CD8-positive, alpha-beta memory T cell (primary cell): ENCODE data around the gene OR13F1. TPM values are rescaled to one million over a fixed set of nuclear protein-coding genes. Genes with fewer than 3 reads are reported as not detected.

Experiments
- CTCF ChIA-PET: fragments of 350-600 bp; sonication (Branson Sonifier 250); formaldehyde crosslinking; loops from one replicate; lab custom pipeline; 2021; ENCODE audit warnings: antibody characterized with exemption; lab: Charles Lee
- POLR2A ChIA-PET: fragments of 350-600 bp; sonication (Branson Sonifier 250); formaldehyde crosslinking; loops from one replicate; lab custom pipeline; 2021; ENCODE audit warnings: antibody characterized with exemption; lab: Charles Lee
- DNase-seq, 5 donors: peaks; one replicate each; pipeline versions ENCODE4 v3.0.0 to v3.0.0-alpha.2; 2020 to 2022; ENCODE audit warnings: mixed read lengths in 1 of 5
- H3K27ac ChIP-seq: one replicate; pipeline ENCODE4 v1.7.0; 2013; ENCODE audit warnings: low read depth, mild to moderate bottlenecking, low read length, moderate library complexity
- H3K27me3 ChIP-seq: 2 replicates; pipeline ENCODE4 v1.7.0; 2013; ENCODE audit warnings: low read length, mild to moderate bottlenecking; ENCODE audit not compliant: insufficient read depth, poor library complexity, severe bottlenecking
- H3K36me3 ChIP-seq: 2 replicates; pipeline ENCODE4 v1.7.0; 2013; ENCODE audit warnings: mild to moderate bottlenecking, low read length, moderate library complexity; ENCODE audit not compliant: insufficient read depth
- H3K4me1 ChIP-seq: 2 replicates; pipeline ENCODE4 v1.7.0; 2013; ENCODE audit warnings: mild to moderate bottlenecking, low read length, moderate library complexity; ENCODE audit not compliant: insufficient read depth
- H3K4me3 ChIP-seq: 2 replicates; pipeline ENCODE4 v1.7.0; 2013; ENCODE audit warnings: mild to moderate bottlenecking, low read length
- H3K9me3 ChIP-seq: 2 replicates; pipeline ENCODE4 v1.7.0; 2013; ENCODE audit warnings: mild to moderate bottlenecking, low read length
- H3K27ac Mint-ChIP-seq, 8 donors: one replicate each; pipeline ENCODE4 v1.8.0; 2020 to 2021; ENCODE audit warnings: mixed read lengths in 8 of 8, mild to moderate bottlenecking in 6 of 8, inconsistent platforms in 3 of 8, moderate library complexity in 3 of 8
- H3K27me3 Mint-ChIP-seq, 2 donors: one replicate each; pipeline ENCODE4 v1.8.0; 2020 to 2021; ENCODE audit warnings: mixed read lengths in 2 of 2, mild to moderate bottlenecking in 1 of 2, moderate library complexity in 1 of 2
- H3K36me3 Mint-ChIP-seq, 3 donors: one replicate each; pipeline ENCODE4 v1.8.0; 2020 to 2021; ENCODE audit warnings: mixed read lengths in 3 of 3, inconsistent platforms in 1 of 3, mild to moderate bottlenecking in 1 of 3
- H3K4me1 Mint-ChIP-seq, 3 donors: one replicate each; pipeline ENCODE4 v1.8.0; 2020 to 2021; ENCODE audit warnings: mixed read lengths in 3 of 3, inconsistent platforms in 1 of 3, mild to moderate bottlenecking in 1 of 3
- H3K4me3 Mint-ChIP-seq, 7 donors: one replicate each; pipeline ENCODE4 v1.8.0; 2020 to 2021; ENCODE audit warnings: mixed read lengths in 7 of 7, mild to moderate bottlenecking in 6 of 7, moderate library complexity in 4 of 7, inconsistent platforms in 2 of 7
- H3K9me3 Mint-ChIP-seq, 5 donors: one replicate each; pipeline ENCODE4 v1.8.0; 2020 to 2022; ENCODE audit warnings: mixed read lengths in 5 of 5, mild to moderate bottlenecking in 3 of 5, moderate library complexity in 2 of 5, inconsistent platforms in 1 of 5
- polyA plus RNA-seq: library from polyadenylated mRNA; unstranded; fragments of 300-500 nt; fragmentation: Illumina TruSeq; gene quantifications from one replicate; pipeline ENCODE4 v1.2.3, GENCODE V29; 2021
- total RNA-seq, 2 experiments: library from RNA; stranded (reverse); gene quantifications; one replicate each; pipeline ENCODE4 v1.2.3, GENCODE V29; 2021

OR13F1 gene
- total RNA-seq (not detected), polyA plus RNA-seq (not detected)

GRCh38 chr9:104503963-104504362 is at the start of gene OR13F1:
OR13F1 (plus strand) TSS chr9:104504263; CDS start chr9:104504263, 0 bp downstream.
- H3K4me3 Mint-ChIP-seq, result no peak within 1 kb of the TSS
- Histone ChIP-seq H3K27me3 (no peaks in the 10 kb centered on the region), H3K9me3 (no peaks in the 10 kb centered on the region), H3K4me1 (no peaks in the 10 kb centered on the region), H3K36me3 (no peaks in the 10 kb centered on the region), H3K27ac (no peak within 1 kb of the TSS), H3K4me3 (no peak within 1 kb of the TSS)
- H3K4me1 Mint-ChIP-seq, result no peaks in the 10 kb centered on the region
- CTCF ChIA-PET, result no interaction called here
- H3K36me3 Mint-ChIP-seq, result no peaks in the 10 kb centered on the region
- no peak for DNase-seq
- POLR2A ChIA-PET, result no interaction called here
- peaks cover 0 to 2% (median 0%) of the 10 kb centered on the region in 5 donors for H3K9me3 Mint-ChIP-seq
- H3K27ac Mint-ChIP-seq, result peak within 1 kb of the TSS in 1 of 8 donors; percentile 70
- H3K27me3 Mint-ChIP-seq, result no peaks in the 10 kb centered on the region

GRCh38 chr9:104456831-104457230 is 47.2 kb upstream of the OR13F1 start:
- H3K27me3 Mint-ChIP-seq, result no peaks in the 10 kb centered on the region
- no peaks in the 10 kb centered on the region for H3K4me1 ChIP-seq
- no peak overlapping the region for H3K4me3 ChIP-seq
- POLR2A ChIA-PET, result no interaction called here
- no peak overlapping the region for H3K27ac Mint-ChIP-seq
- no peak for DNase-seq
- no peaks in the 10 kb centered on the region for H3K9me3 ChIP-seq
- H3K36me3 Mint-ChIP-seq, result no peaks in the 10 kb centered on the region
- H3K36me3 ChIP-seq, result no peaks in the 10 kb centered on the region
- H3K27ac ChIP-seq, result no peak overlapping the region
- no peak overlapping the region for H3K4me3 Mint-ChIP-seq
- no peaks in the 10 kb centered on the region for H3K4me1 Mint-ChIP-seq
- H3K27me3 ChIP-seq, result no peaks in the 10 kb centered on the region
- peaks cover 2 to 9% (median 4%) of the 10 kb centered on the region in 5 donors for H3K9me3 Mint-ChIP-seq
- CTCF ChIA-PET, result no interaction called here

DNA sequence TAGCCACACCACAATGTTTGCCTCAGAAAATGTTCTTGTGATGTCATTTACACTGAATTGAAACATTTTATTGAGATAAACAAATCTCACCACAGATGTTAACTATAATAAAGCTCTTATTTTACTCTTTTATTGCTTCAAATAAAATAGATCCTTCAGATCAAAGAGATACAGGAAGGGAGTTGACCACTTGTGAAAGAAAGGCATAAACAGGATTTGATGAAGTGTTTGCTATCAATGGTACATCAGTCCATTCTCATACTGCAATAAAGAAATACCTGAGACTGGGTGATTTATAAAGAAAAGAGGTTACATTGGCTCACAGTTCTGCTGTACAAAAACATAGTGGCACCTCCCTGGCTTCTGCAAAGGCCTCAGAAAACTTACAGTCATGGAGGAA is 40.2 kb upstream of the OR13F1 start:
- no peaks in the 10 kb centered on the region for H3K27me3 ChIP-seq
- POLR2A ChIA-PET, result no interaction called here
- no peaks in the 10 kb centered on the region for H3K4me1 ChIP-seq
- no peaks in the 10 kb centered on the region for H3K36me3 ChIP-seq
- H3K4me3 ChIP-seq, result no peak overlapping the region
- CTCF ChIA-PET, result no interaction called here
- Mint-ChIP-seq H3K27ac (no peak overlapping the region), H3K4me3 (no peak overlapping the region), H3K9me3 (peaks cover 2 to 20% (median 10%) of the 10 kb centered on the region in 5 donors), H3K4me1 (no peaks in the 10 kb centered on the region), H3K27me3 (no peaks in the 10 kb centered on the region), H3K36me3 (no peaks in the 10 kb centered on the region)
- H3K27ac ChIP-seq, result no peak overlapping the region
- DNase-seq, result no peak
- H3K9me3 ChIP-seq, result no peaks in the 10 kb centered on the region

GRCh38 chr9:104468261-104468660 is 35.8 kb upstream of the OR13F1 start:
- Histone ChIP-seq H3K4me1 (no peaks in the 10 kb centered on the region), H3K9me3 (no peaks in the 10 kb centered on the region), H3K36me3 (no peaks in the 10 kb centered on the region), H3K27ac (no peak overlapping the region), H3K27me3 (no peaks in the 10 kb centered on the region), H3K4me3 (no peak overlapping the region)
- Mint-ChIP-seq H3K9me3 (peaks cover 0 to 26% (median 3%) of the 10 kb centered on the region in 5 donors), H3K36me3 (no peaks in the 10 kb centered on the region), H3K4me3 (no peak overlapping the region), H3K27me3 (peaks cover 0 to 1% of the 10 kb centered on the region in 2 donors), H3K4me1 (no peaks in the 10 kb centered on the region), H3K27ac (no peak overlapping the region)
- ChIA-PET CTCF (no interaction called here), POLR2A (no interaction called here)
- no peak for DNase-seq

- Mint-ChIP-seq H3K36me3 (no peaks in the 10 kb centered on the region), H3K9me3 (no peaks in the 10 kb centered on the region), H3K4me3 (no peak overlapping the region), H3K27ac (no peak overlapping the region), H3K4me1 (no peaks in the 10 kb centered on the region), H3K27me3 (peaks cover 0 to 1% of the 10 kb centered on the region in 2 donors)
- no peak overlapping the region for H3K27ac ChIP-seq
- ChIA-PET POLR2A (no interaction called here), CTCF (no interaction called here)
- no peaks in the 10 kb centered on the region for H3K9me3 ChIP-seq
- no peaks in the 10 kb centered on the region for H3K27me3 ChIP-seq
- H3K4me1 ChIP-seq, result no peaks in the 10 kb centered on the region
- H3K36me3 ChIP-seq, result no peaks in the 10 kb centered on the region
- DNase-seq, result no peak
- H3K4me3 ChIP-seq, result no peak overlapping the region
Measured at GRCh38 chr9:104482921-104483570, 21.0 kb upstream of the OR13F1 start.

- no peak overlapping the region for H3K27ac ChIP-seq
- Mint-ChIP-seq H3K36me3 (no peaks in the 10 kb centered on the region), H3K27ac (no peak overlapping the region), H3K4me1 (no peaks in the 10 kb centered on the region), H3K27me3 (peaks cover 0 to 1% of the 10 kb centered on the region in 2 donors), H3K4me3 (no peak overlapping the region), H3K9me3 (no peaks in the 10 kb centered on the region)
- CTCF ChIA-PET, result no interaction called here
- no peak overlapping the region for H3K4me3 ChIP-seq
- H3K9me3 ChIP-seq, result no peaks in the 10 kb centered on the region
- no peaks in the 10 kb centered on the region for H3K4me1 ChIP-seq
- POLR2A ChIA-PET, result no interaction called here
- H3K36me3 ChIP-seq, result no peaks in the 10 kb centered on the region
- no peaks in the 10 kb centered on the region for H3K27me3 ChIP-seq
- DNase-seq, result no peak
Measured at GRCh38 chr9:104485014-104485413, 19.0 kb upstream of the OR13F1 start.

- H3K9me3 Mint-ChIP-seq, result peaks cover 0 to 8% (median 0%) of the 10 kb centered on the region in 5 donors
- Histone ChIP-seq H3K9me3 (no peaks in the 10 kb centered on the region), H3K4me3 (no peak overlapping the region), H3K27me3 (no peaks in the 10 kb centered on the region), H3K4me1 (no peaks in the 10 kb centered on the region), H3K27ac (no peak overlapping the region), H3K36me3 (no peaks in the 10 kb centered on the region)
- H3K36me3 Mint-ChIP-seq, result no peaks in the 10 kb centered on the region
- no peaks in the 10 kb centered on the region for H3K4me1 Mint-ChIP-seq
- no peak for DNase-seq
- ChIA-PET POLR2A (no interaction called here), CTCF (no interaction called here)
- no peak overlapping the region for H3K27ac Mint-ChIP-seq
- H3K27me3 Mint-ChIP-seq, result peaks cover 0 to 2% of the 10 kb centered on the region in 2 donors
- H3K4me3 Mint-ChIP-seq, result no peak overlapping the region
Measured at GRCh38 chr9:104494808-104495207, 9.3 kb upstream of the OR13F1 start.

DNA sequence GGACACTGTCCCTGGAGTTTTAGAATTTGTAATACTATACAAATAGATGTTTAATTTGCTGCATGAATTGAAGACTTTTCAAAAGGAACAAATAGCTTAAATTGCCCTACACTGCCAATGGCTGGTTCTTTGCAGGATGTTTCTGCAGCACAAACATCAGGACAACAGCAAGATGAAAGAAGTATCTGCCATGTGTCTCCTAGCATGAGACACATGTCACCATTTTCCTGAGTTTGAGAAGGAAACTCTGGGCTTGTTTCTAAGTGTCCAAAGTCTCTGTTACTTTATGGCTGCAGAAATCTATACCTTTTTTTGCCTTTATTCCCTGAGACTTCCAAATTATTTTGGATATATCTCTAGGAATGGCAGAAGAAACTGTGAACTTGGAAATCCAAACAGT is 623 bp upstream of the OR13F1 start:
- peaks cover 0 to 2% of the 10 kb centered on the region in 2 donors for H3K27me3 Mint-ChIP-seq
- H3K4me1 ChIP-seq, result no peaks in the 10 kb centered on the region
- H3K36me3 ChIP-seq, result no peaks in the 10 kb centered on the region
- H3K27me3 ChIP-seq, result no peaks in the 10 kb centered on the region
- no peak for DNase-seq
- no peaks in the 10 kb centered on the region for H3K9me3 ChIP-seq
- H3K27ac ChIP-seq, result no peak overlapping the region
- H3K4me3 ChIP-seq, result no peak overlapping the region
- CTCF ChIA-PET, result no interaction called here
- H3K27ac Mint-ChIP-seq, result no peak overlapping the region
- H3K4me3 Mint-ChIP-seq, result no peak overlapping the region
- H3K4me1 Mint-ChIP-seq, result no peaks in the 10 kb centered on the region
- no peaks in the 10 kb centered on the region for H3K36me3 Mint-ChIP-seq
- POLR2A ChIA-PET, result no interaction called here
- peaks cover 0 to 2% (median 0%) of the 10 kb centered on the region in 5 donors for H3K9me3 Mint-ChIP-seq
